AG10803 (cell line): ENCODE data around the gene ACTG2.
"Not testable (repeated sequence)": the region's sequence is repeated elsewhere in the genome, so short reads cannot be mapped to it uniquely, and the experiment has no call there.

Experiments used
- DNase-seq: peaks from one replicate; pipeline ENCODE4 v3.0.0; 2010; ENCODE audit warnings: low read depth
- H3K4me3 ChIP-seq: 2 replicates; pipeline ENCODE4 v1.5.1; 2011; ENCODE audit warnings: mild to moderate bottlenecking, low read length, control low read depth
- CTCF ChIP-seq: conservative IDR thresholded peaks from 2 replicates; pipeline ENCODE4 v1.5.1; 2011; ENCODE audit warnings: mild to moderate bottlenecking, low read length, control low read depth, inconsistent platforms

Gene ACTG2

DNA sequence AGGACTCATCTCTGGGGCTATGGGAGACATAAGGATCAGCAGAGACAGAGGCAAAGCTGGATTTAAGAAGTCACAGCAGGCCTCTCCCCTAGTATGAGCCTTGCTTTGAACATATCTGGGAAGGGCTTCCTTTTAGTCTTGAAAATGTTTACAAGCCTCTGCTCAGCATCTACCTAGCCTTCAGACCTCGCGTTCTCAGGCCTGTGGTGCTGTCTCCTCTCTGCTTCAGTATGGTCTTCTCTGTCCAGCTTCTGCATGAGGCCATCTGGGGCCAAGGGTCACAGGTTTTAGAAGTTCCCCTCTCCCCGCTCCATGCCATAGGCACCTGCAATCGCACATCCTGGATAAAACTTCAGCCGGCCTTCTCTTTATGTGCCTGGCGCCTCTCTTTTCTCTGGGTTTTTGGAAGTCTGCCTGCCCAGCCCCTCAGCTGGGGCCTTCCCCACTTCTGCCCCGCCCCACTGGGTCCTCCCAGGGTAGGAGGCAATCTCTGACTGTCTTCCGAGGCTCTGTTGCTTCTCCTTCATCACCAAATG, 7.1 kb downstream of the ACTG2 start:
- TF ChIP-seq CTCF = no peak
- no peak overlapping the region for H3K4me3 ChIP-seq
- no peak for DNase-seq

DNA sequence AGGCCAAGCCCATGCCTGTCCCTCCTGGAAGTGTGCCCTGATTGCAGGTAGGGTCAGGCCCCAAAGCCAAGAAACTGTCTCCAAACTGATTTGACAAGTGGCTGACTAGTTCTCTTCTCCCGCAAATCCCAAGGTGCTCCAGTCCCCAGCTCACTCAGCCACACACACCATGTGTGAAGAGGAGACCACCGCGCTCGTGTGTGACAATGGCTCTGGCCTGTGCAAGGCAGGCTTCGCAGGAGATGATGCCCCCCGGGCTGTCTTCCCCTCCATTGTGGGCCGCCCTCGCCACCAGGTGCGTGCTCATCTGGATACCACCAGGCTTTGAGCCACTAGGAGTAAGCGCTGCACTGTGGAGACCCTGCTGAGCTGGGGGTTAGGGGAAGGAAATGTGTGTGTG, 8.3 kb downstream of the ACTG2 start:
- TF ChIP-seq CTCF = no peak
- no peak overlapping the region for H3K4me3 ChIP-seq
- no peak for DNase-seq

GRCh38 chr2:73902284-73902683, 9.5 kb downstream of the ACTG2 start:
- no peak for TF ChIP-seq CTCF
- no peak overlapping the region for H3K4me3 ChIP-seq
- DNase-seq = no peak

- no peak for DNase-seq
- H3K4me3 ChIP-seq = no peak overlapping the region
- TF ChIP-seq CTCF = no peak
Observed at GRCh38 chr2:73903313-73903712, 10.5 kb downstream of the ACTG2 start.

DNA sequence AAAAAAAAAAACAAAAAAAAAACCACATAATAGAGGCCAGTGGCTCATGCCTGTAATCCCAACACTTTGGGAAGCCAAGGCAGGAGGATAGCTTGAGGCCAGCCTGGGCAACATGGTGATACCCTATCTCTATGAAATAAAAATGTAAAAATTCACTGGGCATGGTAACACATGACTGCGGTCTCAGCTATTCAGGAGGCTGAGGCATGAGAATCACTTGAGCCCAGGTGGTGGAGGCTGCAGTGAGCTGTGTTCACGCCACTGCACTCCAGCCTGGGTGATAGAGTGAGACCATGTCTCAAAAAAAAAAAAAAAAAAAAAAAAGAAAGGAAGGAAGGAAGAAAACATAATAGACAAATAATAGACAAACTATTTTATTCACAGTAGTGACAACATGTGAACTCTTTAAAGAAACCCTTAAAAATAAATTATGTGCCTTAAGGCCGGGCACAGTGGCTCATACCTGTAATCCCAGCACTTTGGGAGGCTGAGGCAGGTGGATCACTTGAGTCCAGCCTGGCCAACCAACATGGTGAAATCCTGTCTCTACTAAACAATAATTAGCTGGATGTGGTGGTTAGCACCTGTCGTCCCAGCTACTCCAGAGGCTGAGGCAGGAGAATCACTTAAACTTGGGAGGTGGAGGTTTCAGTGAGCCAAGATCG, 11.3 kb downstream of the ACTG2 start:
- H3K4me3 ChIP-seq, DNase-seq: not testable (repeated sequence)

DNA sequence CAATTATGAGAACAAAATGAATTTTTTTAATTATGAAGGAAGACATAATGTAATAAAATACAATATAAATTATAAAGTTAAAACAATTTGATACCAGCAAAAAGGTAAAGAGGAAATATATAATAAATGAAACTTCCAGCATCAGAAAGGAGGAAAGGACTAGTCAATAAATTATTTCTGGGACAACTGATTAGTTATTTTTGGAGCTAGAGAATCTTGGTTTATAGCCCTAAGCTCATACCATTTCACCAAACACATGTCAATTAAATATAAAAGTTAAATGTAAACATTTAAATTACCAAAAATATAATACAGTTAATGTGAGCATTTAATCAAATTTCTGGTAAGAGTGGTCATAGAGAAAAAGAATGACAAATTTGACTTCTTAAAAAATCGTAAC, 12.1 kb downstream of the ACTG2 start:
- H3K4me3 ChIP-seq = no peak overlapping the region
- no peak for TF ChIP-seq CTCF
- no peak for DNase-seq

- TF ChIP-seq CTCF = no peak
- no peak for DNase-seq
- no peak overlapping the region for H3K4me3 ChIP-seq
Observed at GRCh38 chr2:73906847-73907505, 14.2 kb downstream of the ACTG2 start.
